B cell (primary cell): ENCODE measurements around the gene KATNA1. TPM values are rescaled to one million over a fixed set of nuclear protein-coding genes. Genes with fewer than 3 reads are reported as not detected.

Experiments
- ATAC-seq: fragments of 200-7000 bp; cut with Tn5 transposase; one replicate; pipeline ENCODE4 v1.10.0; 2021; ENCODE audit warnings: low read depth, mild to moderate bottlenecking, moderate number of reproducible peaks, moderate library complexity
- CTCF ChIA-PET: fragments of 350-600 bp; sonication (Branson Sonifier 250); formaldehyde crosslinking; loops from one replicate; lab custom pipeline; 2021; ENCODE audit warnings: antibody characterized with exemption, inconsistent platforms; lab: Charles Lee
- POLR2A ChIA-PET: fragments of 350-600 bp; sonication (Branson Sonifier 250); formaldehyde crosslinking; loops from one replicate; lab custom pipeline; 2021; ENCODE audit warnings: antibody characterized with exemption; lab: Charles Lee
- DNase-seq: peaks from one replicate; pipeline ENCODE4 v3.0.0; 2013
- H2AFZ ChIP-seq: 2 replicates; pipeline ENCODE4 v1.6.1; 2012; ENCODE audit warnings: mild to moderate bottlenecking, low read depth, low read length; ENCODE audit not compliant: insufficient read depth, poor library complexity, severe bottlenecking
- H3K27ac ChIP-seq, 2 donors: 1 replicate in 1 of 2; 2 replicates in 1 of 2; pipeline ENCODE4 v1.5.1; 2012 to 2013; ENCODE audit warnings: low read length in 2 of 2, mild to moderate bottlenecking in 2 of 2, moderate library complexity in 1 of 2
- H3K27me3 ChIP-seq, 4 experiments: fragments of 200-600 bp in 1 of 4; sonication (generic) in 1 of 4; replicated peaks in 1 of 4; 1 replicate in 2 of 4; 2 replicates in 2 of 4; pipeline versions ENCODE4 v1.6.1 to v1.7.0; 2013 to 2016; ENCODE audit warnings: low read length in 3 of 4, mild to moderate bottlenecking in 2 of 4, mixed read lengths in 1 of 4, moderate library complexity in 1 of 4; ENCODE audit not compliant: insufficient read depth in 4 of 4, control insufficient read depth in 3 of 4; ENCODE audit errors: control extremely low read depth in 1 of 4
- H3K36me3 ChIP-seq, 2 experiments: replicated peaks in 1 of 2; 1 replicate in 1 of 2; 2 replicates in 1 of 2; pipeline versions ENCODE4 v1.6.1 to v1.7.1; 2013; ENCODE audit warnings: low read length in 1 of 2; ENCODE audit not compliant: insufficient read depth in 2 of 2, control insufficient read depth in 1 of 2; ENCODE audit errors: control extremely low read depth in 1 of 2, extremely low read depth in 1 of 2
- H3K4me1 ChIP-seq, 2 donors: fragments of 200-600 bp in 1 of 2; sonication (generic) in 1 of 2; 1 replicate in 1 of 2; 2 replicates in 1 of 2; pipeline versions ENCODE4 v1.5.1 to v1.6.1; 2013 to 2017; ENCODE audit warnings: low read length in 2 of 2; ENCODE audit not compliant: control insufficient read depth in 2 of 2, insufficient read depth in 2 of 2
- H3K4me2 ChIP-seq: replicated peaks from 2 replicates; pipeline ENCODE3; 2012; ENCODE audit warnings: mild to moderate bottlenecking, low read depth, low read length; ENCODE audit not compliant: poor library complexity, severe bottlenecking
- H3K4me3 ChIP-seq, 5 experiments: fragments of 200-600 bp in 1 of 5; sonication (generic) in 1 of 5; 1 replicate in 3 of 5; 2 replicates in 2 of 5; pipeline versions ENCODE4 v1.5.1 to v1.7.0; 2011 to 2016; ENCODE audit warnings: low read length in 4 of 5, mild to moderate bottlenecking in 4 of 5, low read depth in 2 of 5, control low read depth in 1 of 5, moderate library complexity in 1 of 5; ENCODE audit not compliant: insufficient read depth in 1 of 5; ENCODE audit errors: control extremely low read depth in 1 of 5, extremely low read depth in 1 of 5
- H3K79me2 ChIP-seq: fragments of 200-600 bp; sonication (generic); one replicate; pipeline ENCODE4 v1.6.0; 2016; ENCODE audit warnings: low read length; ENCODE audit not compliant: control insufficient read depth, insufficient read depth
- H3K9ac ChIP-seq: fragments of 200-600 bp; sonication (generic); 2 replicates; pipeline ENCODE4 v1.6.1; 2017; ENCODE audit warnings: mild to moderate bottlenecking, low read length, moderate library complexity
- H3K9me3 ChIP-seq, 3 donors: one replicate each; pipeline versions ENCODE4 v1.6.1 to v1.7.1; 2013; ENCODE audit warnings: low read length in 2 of 3; ENCODE audit not compliant: control insufficient read depth in 2 of 3, insufficient read depth in 1 of 3; ENCODE audit errors: control extremely low read depth in 1 of 3
- H4K20me1 ChIP-seq: 2 replicates; pipeline ENCODE4 v1.6.0; 2012; ENCODE audit warnings: mild to moderate bottlenecking, low read length; ENCODE audit not compliant: insufficient read depth, control insufficient read depth, poor library complexity, severe bottlenecking
- H3K27ac Mint-ChIP-seq: one replicate; pipeline ENCODE4 v1.8.0; 2021; ENCODE audit warnings: mixed read lengths
- H3K27me3 Mint-ChIP-seq: one replicate; pipeline ENCODE4 v1.8.0; 2021; ENCODE audit warnings: mixed read lengths
- H3K4me1 Mint-ChIP-seq: one replicate; pipeline ENCODE4 v1.8.0; 2021; ENCODE audit warnings: mixed read lengths
- H3K4me3 Mint-ChIP-seq: one replicate; pipeline ENCODE4 v1.8.0; 2021; ENCODE audit warnings: mixed read lengths
- H3K9me3 Mint-ChIP-seq: one replicate; pipeline ENCODE4 v1.8.0; 2022; ENCODE audit warnings: mixed read lengths; ENCODE audit not compliant: insufficient read depth
- EZH2 ChIP-seq: IDR thresholded peaks from 2 replicates; pipeline ENCODE4 v1.6.1; 2012; ENCODE audit warnings: borderline replicate concordance, low read depth, mild to moderate bottlenecking, moderate library complexity, low read length; ENCODE audit not compliant: insufficient read depth, poor library complexity, severe bottlenecking
- WGBS: methylation state at CpG from one replicate; pipeline ENCODE4 v1.1.5; 2013; ENCODE audit warnings: missing lambda C conversion rate; ENCODE audit not compliant: insufficient coverage; 5-methylcytosine and 5-hydroxymethylcytosine counted together
- intact Hi-C: fragments of 100-400 bp; cut with micrococcal nuclease; formaldehyde crosslinking; loops from one replicate; pipeline ENCODE4 v1.10.0; 2022
- polyA minus RNA-seq: library from RNA; depleted of rRNA, polyadenylated mRNA; stranded (reverse); fragments of >200 nt; gene quantifications from 2 replicates; pipeline ENCODE4 v1.2.3, GENCODE V29; 2012
- polyA plus RNA-seq: library from polyadenylated mRNA; depleted of rRNA; stranded (reverse); fragments of >200 nt; gene quantifications from 2 replicates; pipeline ENCODE4 v1.2.3, GENCODE V29; 2012
- total RNA-seq, 2 donors: library from RNA; stranded (reverse); fragments of 120-200 nt in 1 of 2; gene quantifications; 1 replicate in 1 of 2; 2 replicates in 1 of 2; pipeline versions ENCODE4 v1.2.3 to v1.2.4, GENCODE V29; 2013 to 2022
- TF ChIP-seq, protein P1 (sequence below): fragments of 200-600 bp; IDR thresholded peaks from one replicate; pipeline ENCODE4 v1.8.0; 2022; ENCODE audit warnings: antibody characterized with exemption, mild to moderate bottlenecking

Gene KATNA1
- 18.5 and 19.8 TPM in 2 replicates for total RNA-seq
- 23.7 TPM for total RNA-seq (2013)
- polyA plus RNA-seq = 10.6 and 19.3 TPM in 2 replicates
- 8.6 and 13.5 TPM in 2 replicates for polyA minus RNA-seq

DNA sequence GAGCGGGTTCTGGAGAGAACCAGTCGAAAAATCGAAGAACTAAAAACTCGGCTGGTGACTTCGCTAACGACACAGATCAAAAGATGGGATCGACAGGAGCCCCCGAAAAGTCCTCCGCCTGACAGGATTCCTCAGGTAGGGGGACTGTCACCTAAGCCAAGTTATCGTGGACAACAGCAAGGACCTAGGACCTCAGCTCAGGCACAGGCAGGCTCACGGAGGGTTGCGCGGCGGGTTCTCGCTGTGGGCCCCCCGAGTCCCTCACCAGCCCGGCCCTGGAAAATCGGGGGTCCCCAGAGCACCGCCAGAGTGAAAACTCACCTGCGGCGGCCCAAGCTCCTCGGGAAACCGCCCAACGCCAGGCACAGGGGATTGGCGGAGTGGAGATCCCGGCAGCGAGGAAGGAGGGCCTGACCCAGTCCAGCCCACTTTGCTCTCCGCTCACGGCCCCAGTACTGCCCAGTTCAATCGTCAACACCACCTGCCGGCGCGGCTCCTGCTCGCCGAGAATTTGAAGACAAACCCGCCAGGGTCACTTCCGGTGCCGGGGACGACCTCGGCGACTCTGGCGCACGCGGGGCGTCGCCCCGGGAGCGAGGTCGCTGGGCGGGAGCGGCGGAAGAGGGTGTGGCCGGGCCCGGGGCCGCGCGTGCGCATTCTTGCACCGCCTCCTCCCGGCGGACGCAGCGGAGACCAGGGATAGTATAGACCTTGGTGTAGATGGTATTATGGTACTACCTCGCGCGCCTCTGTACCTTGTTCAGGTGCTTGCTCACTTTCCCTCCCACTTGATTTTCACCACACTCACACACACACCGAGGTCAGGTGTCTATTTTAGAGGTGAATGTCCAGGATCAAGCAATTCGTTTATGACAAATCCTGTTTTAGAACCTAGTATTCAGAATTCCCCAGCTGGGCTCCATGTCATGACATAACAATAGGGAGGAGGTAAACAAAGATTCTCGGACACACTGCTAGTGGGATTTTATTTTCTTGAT lies at the start of gene KATNA1:
Gene KATNA1 (minus strand): TSS at position 567 of the 998 bp plus-strand sequence. CDS start 10,167 bp downstream, outside the sequence.
- Histone ChIP-seq H3K4me3 (peak within 1 kb of the TSS; percentile 70 to 93 (median 85)), H3K36me3 (peaks cover 0 to 2% of the 10 kb centered on the region in 2 experiments), H2AFZ (peak within 1 kb of the TSS; percentile 95), H4K20me1 (no peaks in the 10 kb centered on the region), H3K27me3 (no peaks in the 10 kb centered on the region), H3K4me2 (peak within 1 kb of the TSS; percentile 93), H3K4me1 (peaks cover 17 to 18% of the 10 kb centered on the region in 2 donors), H3K9ac (peak within 1 kb of the TSS; percentile 91), H3K9me3 (no peaks in the 10 kb centered on the region), H3K27ac (peak within 1 kb of the TSS; percentile 47 to 83), H3K79me2 (peaks cover 61% of the 10 kb centered on the region)
- CTCF ChIA-PET = interaction anchor here (1.0 kb wide), 2 partner anchors 32 to 660 kb away, joined by 3 read pairs; no protein-coding TSS in a partner anchor
- H3K4me3 Mint-ChIP-seq = peak within 1 kb of the TSS; percentile 96
- POLR2A ChIA-PET = no interaction called here
- H3K27me3 Mint-ChIP-seq = no peaks in the 10 kb centered on the region
- H3K4me1 Mint-ChIP-seq = peaks cover 37% of the 10 kb centered on the region
- intact Hi-C loops = loop anchor here (1.0 kb wide), 3 partner anchors 83 to 102 kb away; partner anchors contain the start of genes NUP43 and PPIL4
- TF ChIP-seq, protein P1, sequence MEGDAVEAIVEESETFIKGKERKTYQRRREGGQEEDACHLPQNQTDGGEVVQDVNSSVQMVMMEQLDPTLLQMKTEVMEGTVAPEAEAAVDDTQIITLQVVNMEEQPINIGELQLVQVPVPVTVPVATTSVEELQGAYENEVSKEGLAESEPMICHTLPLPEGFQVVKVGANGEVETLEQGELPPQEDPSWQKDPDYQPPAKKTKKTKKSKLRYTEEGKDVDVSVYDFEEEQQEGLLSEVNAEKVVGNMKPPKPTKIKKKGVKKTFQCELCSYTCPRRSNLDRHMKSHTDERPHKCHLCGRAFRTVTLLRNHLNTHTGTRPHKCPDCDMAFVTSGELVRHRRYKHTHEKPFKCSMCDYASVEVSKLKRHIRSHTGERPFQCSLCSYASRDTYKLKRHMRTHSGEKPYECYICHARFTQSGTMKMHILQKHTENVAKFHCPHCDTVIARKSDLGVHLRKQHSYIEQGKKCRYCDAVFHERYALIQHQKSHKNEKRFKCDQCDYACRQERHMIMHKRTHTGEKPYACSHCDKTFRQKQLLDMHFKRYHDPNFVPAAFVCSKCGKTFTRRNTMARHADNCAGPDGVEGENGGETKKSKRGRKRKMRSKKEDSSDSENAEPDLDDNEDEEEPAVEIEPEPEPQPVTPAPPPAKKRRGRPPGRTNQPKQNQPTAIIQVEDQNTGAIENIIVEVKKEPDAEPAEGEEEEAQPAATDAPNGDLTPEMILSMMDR = no peak
- no peak for TF ChIP-seq EZH2
- WGBS = 1% methylated on average over 53 of the region's 69 CpGs
- ATAC-seq (peak; percentile 94), DNase-seq (peak; percentile 89)
- no peaks in the 10 kb centered on the region for H3K9me3 Mint-ChIP-seq
- H3K27ac Mint-ChIP-seq = peak within 1 kb of the TSS; percentile 91
